KMS-11 (cell line): Measurements from ENCODE around the gene JAG2.

ENCODE experiments used
- H2AFZ ChIP-seq: fragments of 200-600 bp; sonication (generic); 2 replicates; pipeline ENCODE4 v1.6.1; 2016; ENCODE audit warnings: antibody characterized with exemption, mixed run types, low read depth
- H3K27ac ChIP-seq: fragments of 200-600 bp; sonication (generic); 2 replicates; pipeline ENCODE4 v1.6.1; 2016; ENCODE audit warnings: mild to moderate bottlenecking, mixed run types
- H3K27me3 ChIP-seq: fragments of 200-600 bp; sonication (generic); 2 replicates; pipeline ENCODE4 v1.6.1; 2017; ENCODE audit warnings: mild to moderate bottlenecking, low read depth, mixed run types, moderate library complexity; ENCODE audit not compliant: insufficient read depth
- H3K36me3 ChIP-seq: fragments of 200-600 bp; sonication (generic); 2 replicates; pipeline ENCODE4 v1.6.1; 2017; ENCODE audit warnings: mild to moderate bottlenecking, mixed run types; ENCODE audit not compliant: insufficient read depth
- H3K4me1 ChIP-seq: fragments of 200-600 bp; sonication (generic); 2 replicates; pipeline ENCODE4 v1.6.1; 2016; ENCODE audit warnings: mild to moderate bottlenecking, low read depth, mixed run types; ENCODE audit not compliant: poor library complexity, severe bottlenecking
- H3K4me2 ChIP-seq: fragments of 200-600 bp; sonication (generic); 2 replicates; pipeline ENCODE4 v1.7.0; 2016; ENCODE audit warnings: mild to moderate bottlenecking, mixed run types
- H3K4me3 ChIP-seq: fragments of 200-600 bp; sonication (generic); IDR thresholded peaks from 2 replicates; pipeline ENCODE4 v1.6.1; 2017; ENCODE audit warnings: low read depth, low read length, mixed read lengths; ENCODE audit not compliant: insufficient read depth
- H3K79me2 ChIP-seq: fragments of 200-600 bp; sonication (generic); 2 replicates; pipeline ENCODE4 v1.6.1; 2016; ENCODE audit warnings: low read depth, mixed run types; ENCODE audit not compliant: insufficient read depth
- H3K9ac ChIP-seq: fragments of 200-600 bp; sonication (generic); 2 replicates; pipeline ENCODE4 v1.6.1; 2016; ENCODE audit warnings: mild to moderate bottlenecking, mixed run types
- H4K20me1 ChIP-seq: fragments of 200-600 bp; sonication (generic); 2 replicates; pipeline ENCODE4 v1.6.1; 2016; ENCODE audit warnings: mild to moderate bottlenecking, mixed run types; ENCODE audit not compliant: insufficient read depth
- TF ChIP-seq, protein P1 (sequence below): fragments of 200-600 bp; sonication (generic); conservative IDR thresholded peaks from 2 replicates; pipeline ENCODE4 v1.6.1; 2017; ENCODE audit warnings: low read depth, mild to moderate bottlenecking, antibody characterized with exemption, low read length, moderate library complexity, mixed read lengths

Gene JAG2

GRCh38 chr14:105185001-105185400, 16.4 kb upstream of the JAG2 start:
- Histone ChIP-seq H3K36me3 (no peaks in the 10 kb centered on the region), H3K4me3 (no peak overlapping the region), H3K27me3 (peaks cover 13% of the 10 kb centered on the region; the same call in 1 of the 2 replicates), H3K4me1 (no peaks in the 10 kb centered on the region), H2AFZ (no peak overlapping the region), H3K27ac (no peak overlapping the region), H3K9ac (no peak overlapping the region), H3K4me2 (no peak overlapping the region), H3K79me2 (no peaks in the 10 kb centered on the region), H4K20me1 (no peaks in the 10 kb centered on the region)
- TF ChIP-seq, protein P1, sequence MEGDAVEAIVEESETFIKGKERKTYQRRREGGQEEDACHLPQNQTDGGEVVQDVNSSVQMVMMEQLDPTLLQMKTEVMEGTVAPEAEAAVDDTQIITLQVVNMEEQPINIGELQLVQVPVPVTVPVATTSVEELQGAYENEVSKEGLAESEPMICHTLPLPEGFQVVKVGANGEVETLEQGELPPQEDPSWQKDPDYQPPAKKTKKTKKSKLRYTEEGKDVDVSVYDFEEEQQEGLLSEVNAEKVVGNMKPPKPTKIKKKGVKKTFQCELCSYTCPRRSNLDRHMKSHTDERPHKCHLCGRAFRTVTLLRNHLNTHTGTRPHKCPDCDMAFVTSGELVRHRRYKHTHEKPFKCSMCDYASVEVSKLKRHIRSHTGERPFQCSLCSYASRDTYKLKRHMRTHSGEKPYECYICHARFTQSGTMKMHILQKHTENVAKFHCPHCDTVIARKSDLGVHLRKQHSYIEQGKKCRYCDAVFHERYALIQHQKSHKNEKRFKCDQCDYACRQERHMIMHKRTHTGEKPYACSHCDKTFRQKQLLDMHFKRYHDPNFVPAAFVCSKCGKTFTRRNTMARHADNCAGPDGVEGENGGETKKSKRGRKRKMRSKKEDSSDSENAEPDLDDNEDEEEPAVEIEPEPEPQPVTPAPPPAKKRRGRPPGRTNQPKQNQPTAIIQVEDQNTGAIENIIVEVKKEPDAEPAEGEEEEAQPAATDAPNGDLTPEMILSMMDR: no peak

DNA sequence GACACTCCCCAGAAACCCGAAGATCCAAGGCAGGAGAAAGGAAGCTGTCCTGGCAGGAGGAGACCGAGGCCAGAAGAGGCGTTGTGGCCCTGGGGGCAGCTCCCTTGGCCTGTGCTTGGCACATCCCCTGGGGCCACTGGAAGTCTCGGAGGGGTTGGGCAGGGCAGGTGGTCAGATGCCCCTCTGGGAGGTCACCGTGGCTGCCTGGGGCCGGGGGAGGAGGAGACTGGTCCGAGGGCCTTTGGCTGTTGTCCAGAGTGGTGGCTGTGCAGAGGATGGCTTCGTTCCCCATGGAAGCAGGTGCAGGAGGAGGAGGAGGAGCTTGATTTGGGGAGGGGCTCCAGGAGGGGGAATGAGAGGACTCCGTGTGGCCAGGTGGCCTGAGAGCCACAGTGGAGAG, 15.9 kb upstream of the JAG2 start:
- no peaks in the 10 kb centered on the region for H3K4me1 ChIP-seq
- H4K20me1 ChIP-seq: no peaks in the 10 kb centered on the region
- no peak overlapping the region for H3K4me3 ChIP-seq
- H3K4me2 ChIP-seq: no peak overlapping the region
- H3K9ac ChIP-seq: no peak overlapping the region
- no peaks in the 10 kb centered on the region for H3K79me2 ChIP-seq
- H3K27ac ChIP-seq: no peak overlapping the region
- no peaks in the 10 kb centered on the region for H3K36me3 ChIP-seq
- H3K27me3 ChIP-seq: peaks cover 13% of the 10 kb centered on the region; the same call in 1 of the 2 replicates
- no peak overlapping the region for H2AFZ ChIP-seq
- TF ChIP-seq, protein P1: no peak

GRCh38 chr14:105182296-105183020, 13.9 kb upstream of the JAG2 start:
- no peaks in the 10 kb centered on the region for H3K4me1 ChIP-seq
- no peak overlapping the region for H3K4me3 ChIP-seq
- no peak overlapping the region for H3K27ac ChIP-seq
- no peak overlapping the region for H2AFZ ChIP-seq
- H3K4me2 ChIP-seq: no peak overlapping the region
- no peaks in the 10 kb centered on the region for H3K36me3 ChIP-seq
- no peak overlapping the region for H3K9ac ChIP-seq
- no peaks in the 10 kb centered on the region for H3K79me2 ChIP-seq
- TF ChIP-seq, protein P1: no peak
- H4K20me1 ChIP-seq: no peaks in the 10 kb centered on the region
- peaks cover 13% of the 10 kb centered on the region; the same call in 1 of the 2 replicates for H3K27me3 ChIP-seq

GRCh38 chr14:105181549-105182295, 13.1 kb upstream of the JAG2 start:
- TF ChIP-seq, protein P1: no peak
- Histone ChIP-seq H3K79me2 (no peaks in the 10 kb centered on the region), H3K27me3 (peaks cover 13% of the 10 kb centered on the region; the same call in 1 of the 2 replicates), H3K4me2 (no peak overlapping the region), H3K27ac (no peak overlapping the region), H3K36me3 (no peaks in the 10 kb centered on the region), H3K9ac (no peak overlapping the region), H2AFZ (no peak overlapping the region; the same call in 1 of the 2 replicates), H3K4me1 (no peaks in the 10 kb centered on the region), H3K4me3 (no peak overlapping the region), H4K20me1 (no peaks in the 10 kb centered on the region)
